ENCODE data around the gene GRIK4. TPM values are rescaled to one million over a fixed set of nuclear protein-coding genes. Genes with fewer than 3 reads are reported as not detected.

GRIK4 gene
- total and polyA plus RNA-seq, 8 donors = 0.06 to 0.31 TPM; not detected in 6

DNA sequence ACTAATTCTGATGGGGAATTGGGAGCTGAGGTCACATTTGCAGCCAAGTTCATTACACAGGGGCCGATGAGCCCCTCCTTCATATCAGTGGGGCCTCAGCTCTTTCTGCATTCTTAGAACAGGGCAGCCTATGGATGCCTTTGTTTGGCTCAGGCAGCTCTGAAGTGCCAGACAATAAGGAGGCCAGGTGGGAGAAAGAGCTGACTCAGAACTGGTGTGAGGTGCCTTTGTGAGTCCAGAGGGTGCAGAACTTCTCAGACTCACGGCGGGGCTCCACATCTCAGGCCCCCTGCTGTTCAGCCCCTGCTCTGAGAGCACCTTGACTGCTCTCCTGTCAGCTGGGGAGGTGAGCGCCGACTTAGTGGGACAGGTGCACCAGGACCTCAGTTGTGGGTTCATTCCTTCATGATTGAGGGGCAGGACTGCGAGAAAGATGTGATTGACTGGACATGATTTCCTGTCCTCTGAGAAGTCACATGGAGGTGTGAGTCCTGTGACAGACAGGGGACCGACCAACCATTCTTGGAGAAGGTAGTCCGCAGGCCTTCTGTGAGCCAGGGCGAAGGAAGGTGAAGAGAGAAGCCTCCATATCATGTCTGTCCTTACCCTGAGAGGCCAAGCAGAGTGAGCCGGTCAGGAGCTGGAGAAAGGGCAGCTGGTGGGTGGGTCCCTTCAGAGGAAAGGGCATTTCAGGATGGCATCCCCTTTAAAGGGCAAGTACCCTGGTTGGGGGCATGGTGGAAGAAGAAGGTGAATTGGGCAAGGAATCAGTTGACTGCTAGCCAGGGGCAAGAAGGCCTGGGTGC, 267.3 kb downstream of the GRIK4 start:
- Histone ChIP-seq H3K36me3 (no peaks in the 10 kb centered on the region), H3K27ac (no peak overlapping the region), H3K27me3 (peaks cover 0 to 14% (median 0%) of the 10 kb centered on the region in 3 donors), H3K4me1 (no peaks in the 10 kb centered on the region), H3K4me3 (no peak overlapping the region), H3K9me3 (no peaks in the 10 kb centered on the region)
- TF ChIP-seq POLR2A (IDR thresholded peaks at IDR 0.05) (no peak), POLR2AphosphoS5 (IDR thresholded peaks at IDR 0.05) (no peak), EP300 (IDR thresholded peaks at IDR 0.05) (no peak)
- TF ChIP-seq, protein P1, sequence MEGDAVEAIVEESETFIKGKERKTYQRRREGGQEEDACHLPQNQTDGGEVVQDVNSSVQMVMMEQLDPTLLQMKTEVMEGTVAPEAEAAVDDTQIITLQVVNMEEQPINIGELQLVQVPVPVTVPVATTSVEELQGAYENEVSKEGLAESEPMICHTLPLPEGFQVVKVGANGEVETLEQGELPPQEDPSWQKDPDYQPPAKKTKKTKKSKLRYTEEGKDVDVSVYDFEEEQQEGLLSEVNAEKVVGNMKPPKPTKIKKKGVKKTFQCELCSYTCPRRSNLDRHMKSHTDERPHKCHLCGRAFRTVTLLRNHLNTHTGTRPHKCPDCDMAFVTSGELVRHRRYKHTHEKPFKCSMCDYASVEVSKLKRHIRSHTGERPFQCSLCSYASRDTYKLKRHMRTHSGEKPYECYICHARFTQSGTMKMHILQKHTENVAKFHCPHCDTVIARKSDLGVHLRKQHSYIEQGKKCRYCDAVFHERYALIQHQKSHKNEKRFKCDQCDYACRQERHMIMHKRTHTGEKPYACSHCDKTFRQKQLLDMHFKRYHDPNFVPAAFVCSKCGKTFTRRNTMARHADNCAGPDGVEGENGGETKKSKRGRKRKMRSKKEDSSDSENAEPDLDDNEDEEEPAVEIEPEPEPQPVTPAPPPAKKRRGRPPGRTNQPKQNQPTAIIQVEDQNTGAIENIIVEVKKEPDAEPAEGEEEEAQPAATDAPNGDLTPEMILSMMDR (IDR thresholded peaks at IDR 0.05) = no peak
- 67 to 84% (median 79%) methylated on average over 10 of the region's 10 CpGs for WGBS, 5 donors
- DNase-seq = no peak
- intact Hi-C loops (cut with DNase I; ENCODE audit: low total_unique reads) = no loop called here

DNA sequence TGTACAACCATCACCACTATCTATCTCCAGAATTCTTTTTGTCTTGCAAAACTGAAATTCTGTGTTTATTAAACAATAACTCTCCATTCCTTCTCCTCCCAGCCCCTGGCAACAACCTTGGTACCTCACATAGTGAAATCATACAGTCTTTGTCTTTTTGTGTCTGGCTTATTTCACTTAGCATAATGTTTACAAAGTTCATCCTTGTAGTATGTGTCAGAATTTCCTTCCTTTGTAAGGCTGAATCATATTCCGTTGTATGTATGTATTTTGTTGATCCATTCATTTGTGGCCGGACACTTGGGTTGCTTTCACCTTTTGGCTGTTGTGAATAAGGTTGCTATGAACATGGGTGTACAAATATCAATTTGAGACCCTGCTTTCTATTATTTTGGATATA, 268.7 kb downstream of the GRIK4 start:
- H3K36me3 ChIP-seq = no peaks in the 10 kb centered on the region
- peaks cover 0 to 23% (median 0%) of the 10 kb centered on the region in 3 donors for H3K27me3 ChIP-seq
- no peak overlapping the region for H3K4me3 ChIP-seq
- intact Hi-C loops (cut with DNase I; ENCODE audit: low total_unique reads) = no loop called here
- H3K9me3 ChIP-seq = no peaks in the 10 kb centered on the region
- WGBS, 5 donors = 50 to 84% (median 75%) methylated on average over 2 of the region's 2 CpGs
- TF ChIP-seq, protein P1 (IDR thresholded peaks at IDR 0.05) = no peak
- TF ChIP-seq POLR2A (IDR thresholded peaks at IDR 0.05) (no peak), POLR2AphosphoS5 (IDR thresholded peaks at IDR 0.05) (no peak), EP300 (IDR thresholded peaks at IDR 0.05) (no peak)
- no peak overlapping the region for H3K27ac ChIP-seq
- H3K4me1 ChIP-seq = no peaks in the 10 kb centered on the region
- DNase-seq = no peak

DNA sequence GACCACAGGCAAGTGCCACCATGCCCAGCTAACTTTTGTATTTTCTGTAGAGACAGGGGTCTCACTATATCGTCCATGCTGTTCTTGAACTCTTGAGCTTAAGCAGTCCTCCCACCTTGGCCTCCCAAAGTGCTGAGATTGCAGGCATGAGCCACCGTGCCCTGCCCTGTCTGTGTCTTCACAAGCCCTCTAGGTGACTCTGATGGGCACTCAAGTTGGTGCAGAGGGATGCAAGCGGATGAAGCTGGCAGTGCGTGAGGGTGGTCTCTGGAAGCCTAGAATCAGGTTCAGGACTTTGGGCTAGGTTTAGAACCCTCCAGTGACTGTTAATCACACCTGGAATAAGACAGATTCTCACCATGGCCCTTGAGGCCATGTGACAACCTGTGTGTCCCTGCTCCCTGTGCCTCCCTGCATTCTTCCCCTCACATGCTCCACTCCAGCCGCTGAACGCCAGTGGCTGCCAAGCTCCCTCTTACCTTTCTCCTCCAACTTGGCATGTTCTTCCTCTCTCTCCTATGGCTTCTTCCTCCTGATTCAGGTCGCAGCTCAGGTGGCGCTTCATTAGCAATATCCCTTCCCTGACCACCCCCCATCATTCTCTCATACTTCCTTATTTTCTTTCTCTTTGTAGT, 270.1 kb downstream of the GRIK4 start:
- Histone ChIP-seq H3K4me3 (no peak overlapping the region), H3K27ac (no peak overlapping the region), H3K9me3 (no peaks in the 10 kb centered on the region), H3K36me3 (no peaks in the 10 kb centered on the region), H3K27me3 (peaks cover 0 to 31% (median 0%) of the 10 kb centered on the region in 3 donors), H3K4me1 (no peaks in the 10 kb centered on the region)
- no peak for DNase-seq
- TF ChIP-seq POLR2AphosphoS5 (IDR thresholded peaks at IDR 0.05) (no peak), POLR2A (IDR thresholded peaks at IDR 0.05) (no peak), EP300 (IDR thresholded peaks at IDR 0.05) (no peak)
- TF ChIP-seq, protein P1 (IDR thresholded peaks at IDR 0.05) = no peak
- intact Hi-C loops (cut with DNase I; ENCODE audit: low total_unique reads) = no loop called here
- 76 to 89% (median 88%) methylated on average over 8 of the region's 8 CpGs for WGBS, 5 donors

DNA sequence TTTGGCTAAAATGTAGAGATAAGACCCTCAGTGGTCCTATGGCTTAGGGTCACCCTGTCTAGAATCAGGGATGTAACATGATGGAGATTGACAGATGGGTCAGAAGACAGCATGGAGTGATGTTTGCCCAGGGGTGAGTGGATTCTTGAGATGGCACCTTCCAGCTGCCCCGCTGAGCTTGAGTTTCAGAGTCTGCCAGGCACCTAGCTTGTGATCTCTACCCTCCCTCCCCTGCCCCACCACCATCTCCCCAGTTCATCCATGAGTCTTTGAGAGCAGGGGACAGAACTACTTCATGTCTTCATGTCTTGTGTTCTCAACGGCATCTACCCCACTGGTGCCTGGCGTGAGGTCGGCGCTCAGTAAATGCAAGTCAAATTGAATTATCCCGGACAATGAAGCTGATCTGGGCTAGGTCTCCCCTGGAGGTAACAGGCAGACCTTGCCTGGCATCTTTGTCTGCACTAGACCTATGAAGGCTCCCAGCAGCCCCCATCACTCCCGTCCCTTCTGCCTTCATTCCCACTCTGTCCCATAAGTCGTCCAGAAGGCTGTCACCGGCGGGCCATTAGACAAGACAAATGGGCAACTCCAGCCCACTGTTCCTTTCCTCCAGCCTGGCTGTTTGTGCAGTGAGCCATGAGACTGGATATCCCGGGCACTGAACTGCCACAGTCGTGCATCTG, 273.2 kb downstream of the GRIK4 start:
- H3K9me3 ChIP-seq = no peaks in the 10 kb centered on the region
- no peak overlapping the region for H3K4me3 ChIP-seq
- H3K36me3 ChIP-seq = no peaks in the 10 kb centered on the region
- WGBS, 5 donors = 73 to 84% (median 79%) methylated on average over 12 of the region's 12 CpGs
- TF ChIP-seq POLR2A (IDR thresholded peaks at IDR 0.05) (no peak), POLR2AphosphoS5 (IDR thresholded peaks at IDR 0.05) (no peak), EP300 (IDR thresholded peaks at IDR 0.05) (no peak)
- TF ChIP-seq, protein P1 (IDR thresholded peaks at IDR 0.05) = no peak
- intact Hi-C loops (cut with DNase I; ENCODE audit: low total_unique reads) = no loop called here
- no peak overlapping the region for H3K27ac ChIP-seq
- peaks cover 0 to 45% (median 0%) of the 10 kb centered on the region in 3 donors for H3K27me3 ChIP-seq
- no peaks in the 10 kb centered on the region for H3K4me1 ChIP-seq
- DNase-seq = no peak
